ENCODE data around the gene LONP2. TPM values are rescaled to one million over a fixed set of nuclear protein-coding genes. Genes with fewer than 3 reads are reported as not detected.

LONP2 gene
- polyA plus RNA-seq, 1 experiment = 34.1 TPM

GRCh38 chr16:48287239-48287638 lies 43.1 kb downstream of the LONP2 start:
- H3K4me3 ChIP-seq (ENCODE audit: low read depth, low read length) = no peak overlapping the region
- POLR2A ChIA-PET = no interaction called here
- CTCF ChIA-PET = interaction anchor here (1.3 kb wide), 1 partner anchor 13 kb away, joined by 3 read pairs; no protein-coding TSS in a partner anchor
- H3K27me3 ChIP-seq (ENCODE audit: control insufficient read depth, insufficient read depth, low read length) = no peaks in the 10 kb centered on the region
- peaks cover 7% of the 10 kb centered on the region for H3K36me3 ChIP-seq (ENCODE audit: control insufficient read depth, insufficient read depth, low read length)
- DNase-seq (ENCODE audit: low read depth) = no peak
- no peak for TF ChIP-seq CTCF (IDR thresholded peaks at IDR 0.05; ENCODE audit: insufficient read depth, low read depth, low read length)

DNA sequence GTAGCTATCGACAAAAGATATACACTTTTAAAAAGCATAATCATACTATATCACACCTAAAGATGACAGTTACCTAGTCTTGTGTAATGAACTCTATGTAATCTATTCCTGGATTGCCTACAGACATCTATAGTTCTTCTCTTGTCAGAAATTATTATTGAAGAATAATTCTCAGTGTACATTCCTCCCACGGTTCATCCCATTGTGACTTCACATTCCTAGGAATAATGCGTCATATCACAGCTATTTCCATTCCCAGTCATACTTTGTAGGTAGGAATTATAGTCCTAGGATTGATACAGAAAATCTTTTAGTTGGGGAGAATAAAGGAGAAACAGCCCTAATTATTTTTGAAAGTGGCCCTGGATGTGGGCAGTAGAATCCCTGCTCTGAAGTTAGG lies 47.2 kb downstream of the LONP2 start:
- TF ChIP-seq CTCF (IDR thresholded peaks at IDR 0.05; ENCODE audit: insufficient read depth, low read depth, low read length) = no peak
- CTCF ChIA-PET = interaction anchor here (0.6 to 1.4 kb wide), 3 partner anchors 29 to 1472 kb away, joined by 3 to 4 read pairs (median 4); no protein-coding TSS in a partner anchor
- Histone ChIP-seq H3K4me3 (ENCODE audit: low read depth, low read length) (no peak overlapping the region), H3K36me3 (ENCODE audit: control insufficient read depth, insufficient read depth, low read length) (peaks cover 7% of the 10 kb centered on the region), H3K27me3 (ENCODE audit: control insufficient read depth, insufficient read depth, low read length) (no peaks in the 10 kb centered on the region)
- POLR2A ChIA-PET = no interaction called here
- DNase-seq (ENCODE audit: low read depth) = no peak

DNA sequence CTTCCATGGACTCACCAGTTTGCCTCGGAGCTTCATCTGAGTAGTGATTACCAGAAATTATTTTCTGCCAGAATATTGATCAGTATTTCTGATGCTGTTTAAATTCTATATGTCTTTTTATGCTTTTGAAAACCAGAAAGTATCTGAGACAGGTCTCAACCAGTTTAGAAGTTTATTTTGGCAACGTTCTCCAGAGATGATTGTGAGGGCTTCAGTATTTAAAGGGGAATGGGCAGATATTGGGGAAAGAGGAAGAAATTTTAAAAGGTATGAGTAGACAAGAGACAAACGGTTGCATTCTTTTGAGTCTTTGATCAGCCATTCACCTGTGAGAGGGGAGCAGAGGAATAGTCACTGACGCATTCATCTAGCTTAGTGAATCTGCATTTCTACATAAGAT lies 47.7 kb downstream of the LONP2 start:
- POLR2A ChIA-PET = no interaction called here
- CTCF ChIA-PET = interaction anchor here (0.6 to 1.4 kb wide), 4 partner anchors 8 to 1472 kb away, joined by 3 to 4 read pairs (median 4); no protein-coding TSS in a partner anchor
- peaks cover 7% of the 10 kb centered on the region for H3K36me3 ChIP-seq (ENCODE audit: control insufficient read depth, insufficient read depth, low read length)
- no peak overlapping the region for H3K4me3 ChIP-seq (ENCODE audit: low read depth, low read length)
- no peak for DNase-seq (ENCODE audit: low read depth)
- no peaks in the 10 kb centered on the region for H3K27me3 ChIP-seq (ENCODE audit: control insufficient read depth, insufficient read depth, low read length)
- no peak for TF ChIP-seq CTCF (IDR thresholded peaks at IDR 0.05; ENCODE audit: insufficient read depth, low read depth, low read length)

DNA sequence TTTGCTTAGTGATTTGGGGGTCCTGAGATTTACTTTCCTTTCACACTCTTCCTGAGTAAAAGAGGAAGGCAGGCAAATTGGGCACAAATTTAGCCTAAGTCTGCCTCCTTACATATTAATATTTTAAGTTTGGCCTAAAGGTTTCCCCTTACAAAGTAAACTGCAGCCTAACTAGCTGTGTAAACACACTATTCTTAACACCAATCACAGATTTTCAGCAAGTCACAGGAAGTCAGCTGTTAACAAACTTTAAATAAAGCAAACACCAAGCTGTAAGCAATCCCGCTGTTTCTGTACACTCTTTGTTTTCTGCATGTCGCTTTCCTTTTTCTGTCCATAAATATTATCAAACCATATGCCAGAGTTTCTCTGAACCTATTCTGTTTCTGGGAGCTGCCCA lies 48.4 kb downstream of the LONP2 start:
- CTCF ChIA-PET = interaction anchor here (1.2 kb wide), 1 partner anchor 9 kb away, joined by 3 read pairs; no protein-coding TSS in a partner anchor
- DNase-seq (ENCODE audit: low read depth) = no peak
- POLR2A ChIA-PET = no interaction called here
- H3K36me3 ChIP-seq (ENCODE audit: control insufficient read depth, insufficient read depth, low read length) = peaks cover 4% of the 10 kb centered on the region
- H3K4me3 ChIP-seq (ENCODE audit: low read depth, low read length) = no peak overlapping the region
- no peak for TF ChIP-seq CTCF (IDR thresholded peaks at IDR 0.05; ENCODE audit: insufficient read depth, low read depth, low read length)
- no peaks in the 10 kb centered on the region for H3K27me3 ChIP-seq (ENCODE audit: control insufficient read depth, insufficient read depth, low read length)

DNA sequence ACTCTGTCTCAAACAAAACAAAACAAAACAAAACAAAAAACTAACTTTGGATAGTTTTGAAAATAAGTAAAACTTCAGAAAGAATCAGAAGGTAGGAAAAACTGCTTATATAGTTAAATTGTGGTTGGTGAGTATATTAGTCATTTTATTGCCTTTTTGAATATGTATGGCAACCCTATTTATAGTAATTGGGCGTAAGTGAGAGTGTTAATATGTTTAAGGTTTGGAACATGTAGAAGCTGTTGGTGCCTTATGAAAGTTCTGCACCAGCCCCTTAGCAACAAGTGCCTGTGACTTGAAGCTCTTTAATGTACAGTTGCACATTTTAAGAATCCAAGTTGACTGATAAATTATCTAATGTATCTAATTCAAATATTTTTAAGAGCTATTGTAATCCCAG lies 50.6 kb downstream of the LONP2 start:
- Histone ChIP-seq H3K36me3 (ENCODE audit: control insufficient read depth, insufficient read depth, low read length) (peaks cover 3% of the 10 kb centered on the region; the same call in 1 of the 2 replicates), H3K4me3 (ENCODE audit: low read depth, low read length) (no peak overlapping the region), H3K27me3 (ENCODE audit: control insufficient read depth, insufficient read depth, low read length) (no peaks in the 10 kb centered on the region)
- no peak for DNase-seq (ENCODE audit: low read depth)
- ChIA-PET CTCF (no interaction called here), POLR2A (no interaction called here)
- TF ChIP-seq CTCF (IDR thresholded peaks at IDR 0.05; ENCODE audit: insufficient read depth, low read depth, low read length) = no peak
